A549 (cell line): ENCODE measurements around the gene OTOS. TPM values are rescaled to one million over a fixed set of nuclear protein-coding genes. Genes with fewer than 3 reads are reported as not detected.

Source experiments
- ATAC-seq, 2 experiments: fragments of 200-7000 bp in 1 of 2; fragments of >200 bp in 1 of 2; cut with Nextera tagmentation in 1 of 2; cut with Tn5 transposase in 1 of 2; 3 replicates each; pipeline versions ENCODE4 v1.8.0 to v1.9.1; 2018 to 2020; ENCODE audit warnings: mild to moderate bottlenecking in 1 of 2, moderate library complexity in 1 of 2
- CTCF ChIA-PET: fragments of 300-600 bp; sonication (Branson Sonifier 250); formaldehyde crosslinking; extraction: SDS; loops from one replicate; lab custom pipeline; 2021; ENCODE audit warnings: antibody characterized with exemption, inconsistent platforms; lab: Yijun Ruan, JAX
- POLR2A ChIA-PET: fragments of 350-600 bp; formaldehyde crosslinking; extraction: SDS; loops from one replicate; lab custom pipeline; 2021; ENCODE audit warnings: antibody characterized with exemption, inconsistent platforms; lab: Yijun Ruan, JAX
- DNase-seq, 2 experiments: peaks; one replicate each; pipeline versions ENCODE4 v3.0.0 to v3.0.0-alpha.2; 2011 to 2016; ENCODE audit warnings: low read depth in 1 of 2, low spot score in 1 of 2
- FAIRE-seq: peaks from 2 replicates; lab custom pipeline; 2011; peaks lifted over from hg19 to GRCh38; lab: Jason Lieb, UNC
- H3K27ac ChIP-seq, 2 experiments: fragments of >200 bp; sonication (Bioruptor Twin); formaldehyde crosslinking; 3 replicates each; pipeline ENCODE4 v1.5.1; 2016 to 2017
- H3K4me1 ChIP-seq: fragments of >200 bp; sonication (Bioruptor Twin); formaldehyde crosslinking; 3 replicates; pipeline ENCODE4 v1.6.1; 2016
- H3K4me2 ChIP-seq: fragments of >200 bp; sonication (Bioruptor Twin); formaldehyde crosslinking; 3 replicates; pipeline ENCODE4 v1.6.1; 2016
- H3K4me3 ChIP-seq: fragments of >200 bp; sonication (Bioruptor Twin); formaldehyde crosslinking; 3 replicates; pipeline ENCODE4 v1.5.1; 2016
- H3K9me3 ChIP-seq: fragments of >200 bp; sonication (Bioruptor Twin); formaldehyde crosslinking; 3 replicates; pipeline ENCODE4 v1.6.1; 2016
- BCL3 ChIP-seq: fragments of >200 bp; sonication (Bioruptor Twin); formaldehyde crosslinking; IDR thresholded peaks from 3 replicates; pipeline ENCODE4 v1.6.1; 2016
- CBX2 ChIP-seq: fragments of 200-600 bp; sonication (generic); IDR thresholded peaks from 2 replicates; pipeline ENCODE4 v1.6.1; 2016; ENCODE audit warnings: low read depth, mild to moderate bottlenecking, borderline replicate concordance
- CBX8 ChIP-seq: fragments of 200-600 bp; sonication (generic); IDR thresholded peaks from 2 replicates; pipeline ENCODE4 v1.6.1; 2016
- CHD4 ChIP-seq: fragments of 200-600 bp; sonication (generic); IDR thresholded peaks from 2 replicates; pipeline ENCODE4 v1.6.1; 2016; ENCODE audit warnings: antibody characterized with exemption, mild to moderate bottlenecking, borderline replicate concordance
- EP300 ChIP-seq, 2 experiments: fragments of >200 bp; sonication (Bioruptor Twin); formaldehyde crosslinking; IDR thresholded peaks; 2 replicates in 1 of 2; 3 replicates in 1 of 2; pipeline ENCODE4 v1.6.1; 2016 to 2017
- HDAC2 ChIP-seq: fragments of 200-600 bp; sonication (generic); IDR thresholded peaks from 2 replicates; pipeline ENCODE4 v1.6.1; 2016
- HOXB13 ChIP-seq: fragments of 250-450 bp; sonication (Bioruptor Pico); IDR thresholded peaks from 2 replicates; pipeline ENCODE4 v1.5.0; 2020; ENCODE audit warnings: low read depth, mild to moderate bottlenecking, moderate library complexity
- KDM5A ChIP-seq: fragments of 200-600 bp; sonication (generic); IDR thresholded peaks from 2 replicates; pipeline ENCODE4 v1.6.1; 2016; ENCODE audit warnings: antibody characterized with exemption, mild to moderate bottlenecking
- MAX ChIP-seq: IDR thresholded peaks from 2 replicates; pipeline ENCODE4 v1.6.1; 2012
- MAZ ChIP-seq: fragments of 150-350 bp; IDR thresholded peaks from 2 replicates; pipeline ENCODE4 v1.6.1; 2014; ENCODE audit warnings: antibody characterized with exemption, low read depth, low read length, borderline replicate concordance
- MYC ChIP-seq: IDR thresholded peaks from 2 replicates; pipeline ENCODE4 v1.6.1; 2012; ENCODE audit warnings: mild to moderate bottlenecking, inconsistent platforms, low read length, improper control_type of control experiment, borderline replicate concordance
- NFE2L2 ChIP-seq: fragments of 150-350 bp; conservative IDR thresholded peaks from 2 replicates; pipeline ENCODE4 v1.6.1; 2014; ENCODE audit warnings: low read length
- NPAS2 ChIP-seq: fragments of 250-450 bp; sonication (Bioruptor Pico); IDR thresholded peaks from 2 replicates; pipeline ENCODE4 v1.8.0; 2022; ENCODE audit warnings: mild to moderate bottlenecking, moderate library complexity, borderline replicate concordance
- PHF8 ChIP-seq: fragments of 200-600 bp; sonication (generic); IDR thresholded peaks from 2 replicates; pipeline ENCODE4 v1.6.1; 2016; ENCODE audit warnings: low read depth, mild to moderate bottlenecking, antibody characterized with exemption, moderate library complexity, borderline replicate concordance
- POLR2A ChIP-seq: IDR thresholded peaks from 2 replicates; pipeline ENCODE4 v1.6.1; 2012; ENCODE audit warnings: mild to moderate bottlenecking, low read length
- RNF2 ChIP-seq: fragments of 200-600 bp; sonication (generic); IDR thresholded peaks from 2 replicates; pipeline ENCODE4 v1.6.1; 2016; ENCODE audit warnings: low read depth, mild to moderate bottlenecking, antibody characterized with exemption, moderate library complexity, borderline replicate concordance
- SMC3 ChIP-seq: fragments of >200 bp; sonication (Bioruptor Twin); formaldehyde crosslinking; IDR thresholded peaks from 3 replicates; pipeline ENCODE4 v1.6.1; 2018; ENCODE audit warnings: inconsistent platforms
- WGBS: methylation state at CpG from one replicate; pipeline ENCODE4 v1.1.6; 2017; ENCODE audit errors: missing lambda C conversion rate; 5-methylcytosine and 5-hydroxymethylcytosine counted together
- polyA plus RNA-seq, 4 experiments: library from polyadenylated mRNA; depleted of rRNA in 3 of 4; stranded (reverse); fragments of >200 nt; fragmentation: RNase III in 1 of 4; extraction: RNeasy Plus Mini Kit Qiagen cat#74134 plus additional on column Dnase treatment in 1 of 4; gene quantifications; 2 replicates in 3 of 4; 3 replicates in 1 of 4; pipeline ENCODE4 v1.2.3, GENCODE V29; 2011 to 2017
- TF ChIP-seq, protein P1 (sequence below): fragments of 150-350 bp; IDR thresholded peaks from 2 replicates; pipeline ENCODE4 v1.6.1; 2014; ENCODE audit warnings: low read depth, mild to moderate bottlenecking, low read length
- TF ChIP-seq, protein P2 (sequence below): IDR thresholded peaks from 2 replicates; pipeline ENCODE4 v1.6.1; 2012; ENCODE audit warnings: low read depth, borderline replicate concordance

The OTOS gene
- polyA plus RNA-seq, 2 of the 4 experiments (the other 2 are of a cell fraction): not detected

DNA sequence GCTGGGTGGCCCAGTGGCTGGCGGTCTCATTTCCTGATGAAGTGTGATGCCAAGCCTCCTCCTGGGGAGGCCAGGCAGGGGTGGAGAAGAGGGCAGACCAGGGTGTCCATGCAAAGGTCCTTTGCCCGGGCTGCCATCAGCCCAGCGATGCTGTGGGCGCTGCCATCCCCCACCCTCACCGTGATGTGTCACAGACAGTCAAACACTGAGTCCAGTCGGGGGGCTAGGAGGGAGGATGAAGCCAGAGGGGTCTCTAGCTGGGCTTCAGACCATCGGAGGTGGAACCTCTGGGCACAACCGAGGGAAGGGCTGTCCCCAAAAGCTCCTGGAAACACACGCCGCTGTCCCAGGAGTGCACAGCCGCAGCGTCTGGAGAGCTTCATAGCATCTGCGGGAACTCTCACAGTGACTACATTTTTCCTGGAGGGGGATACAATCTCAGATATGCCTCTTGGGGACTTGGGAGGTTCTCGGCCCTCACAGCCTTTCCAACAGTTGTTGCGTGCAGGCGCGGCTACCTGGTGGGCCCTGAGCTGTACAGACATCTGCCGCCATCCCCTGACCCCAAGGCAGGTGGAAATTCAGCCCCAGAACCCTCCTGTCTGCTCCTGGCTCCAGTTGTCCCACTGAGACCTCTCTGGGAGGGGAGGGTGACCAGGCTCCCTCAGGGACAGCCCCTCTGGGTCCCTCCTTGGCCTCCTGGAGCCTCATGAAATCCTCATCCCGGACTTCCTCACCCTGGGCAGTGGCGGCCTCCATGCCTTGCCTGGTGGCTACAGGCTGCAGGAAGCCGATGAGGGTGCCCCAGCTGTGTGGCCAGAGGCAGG is 26.5 kb upstream of the OTOS start:
- DNase-seq: no peak
- CTCF ChIA-PET: interaction anchor here (0.5 to 1.5 kb wide), 4 partner anchors 22 to 153 kb away, joined by 3 to 4 read pairs (median 3); no protein-coding TSS in a partner anchor
- FAIRE-seq: no peak
- no peak overlapping the region for H3K4me3 ChIP-seq
- TF ChIP-seq MAX (no peak), EP300 (IDR thresholded peaks at IDR 0.05) (no peak), BCL3 (no peak), CBX8 (no peak), PHF8 (no peak), CHD4 (no peak)
- ATAC-seq: no peak; a peak in 1 of 6 replicates
- POLR2A ChIA-PET: no interaction called here
- WGBS: 54% methylated on average over 13 of the region's 21 CpGs
- no peak overlapping the region for H3K4me2 ChIP-seq
- no peaks in the 10 kb centered on the region for H3K4me1 ChIP-seq
- H3K27ac ChIP-seq: no peak overlapping the region
- H3K9me3 ChIP-seq: no peaks in the 10 kb centered on the region

- no peak for TF ChIP-seq SMC3
- TF ChIP-seq KDM5A: no peak
- no peak for TF ChIP-seq MAZ
- no peak for TF ChIP-seq BCL3
- no peak for TF ChIP-seq NFE2L2
- TF ChIP-seq NPAS2: no peak
- TF ChIP-seq, protein P1, sequence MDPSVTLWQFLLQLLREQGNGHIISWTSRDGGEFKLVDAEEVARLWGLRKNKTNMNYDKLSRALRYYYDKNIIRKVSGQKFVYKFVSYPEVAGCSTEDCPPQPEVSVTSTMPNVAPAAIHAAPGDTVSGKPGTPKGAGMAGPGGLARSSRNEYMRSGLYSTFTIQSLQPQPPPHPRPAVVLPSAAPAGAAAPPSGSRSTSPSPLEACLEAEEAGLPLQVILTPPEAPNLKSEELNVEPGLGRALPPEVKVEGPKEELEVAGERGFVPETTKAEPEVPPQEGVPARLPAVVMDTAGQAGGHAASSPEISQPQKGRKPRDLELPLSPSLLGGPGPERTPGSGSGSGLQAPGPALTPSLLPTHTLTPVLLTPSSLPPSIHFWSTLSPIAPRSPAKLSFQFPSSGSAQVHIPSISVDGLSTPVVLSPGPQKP: no peak
- no peak for TF ChIP-seq HDAC2
- no peak for TF ChIP-seq POLR2A
- TF ChIP-seq MYC: no peak
- no peak for TF ChIP-seq HOXB13 (CRISPR knock-in tag)
- TF ChIP-seq, protein P2, sequence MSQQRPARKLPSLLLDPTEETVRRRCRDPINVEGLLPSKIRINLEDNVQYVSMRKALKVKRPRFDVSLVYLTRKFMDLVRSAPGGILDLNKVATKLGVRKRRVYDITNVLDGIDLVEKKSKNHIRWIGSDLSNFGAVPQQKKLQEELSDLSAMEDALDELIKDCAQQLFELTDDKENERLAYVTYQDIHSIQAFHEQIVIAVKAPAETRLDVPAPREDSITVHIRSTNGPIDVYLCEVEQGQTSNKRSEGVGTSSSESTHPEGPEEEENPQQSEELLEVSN: no peak
- TF ChIP-seq CBX2: no peak
- TF ChIP-seq RNF2: no peak
- 38% methylated on average over 4 of the region's 5 CpGs for WGBS
- Histone ChIP-seq H3K4me3 (no peak overlapping the region), H3K4me2 (no peak overlapping the region), H3K27ac (no peak overlapping the region), H3K4me1 (no peaks in the 10 kb centered on the region), H3K9me3 (no peaks in the 10 kb centered on the region)
- FAIRE-seq (no peak), ATAC-seq (no peak), DNase-seq (no peak)
- POLR2A ChIA-PET: no interaction called here
- CTCF ChIA-PET: interaction anchor here (0.5 to 1.7 kb wide), 3 partner anchors 16 to 152 kb away, joined by 3 to 5 read pairs (median 3); no protein-coding TSS in a partner anchor
Observed at GRCh38 chr2:240166191-240166590, 25.7 kb upstream of the OTOS start.
